ENCODE results near the gene CCR9.

GRCh38 chr3:45838466-45838865 lies 47.9 kb upstream of the CCR9 start:
- TF ChIP-seq POLR2A (IDR thresholded peaks at IDR 0.05), result no peak
- no peak for TF ChIP-seq CTCF (IDR thresholded peaks at IDR 0.05)
- no peak for TF ChIP-seq EP300 (IDR thresholded peaks at IDR 0.05)
